ENCODE results near the gene RASSF8.
A peak's percentile ranks its signal among the peaks of the same experiment; 100 is the strongest.
"Not testable (repeated sequence)": the region's sequence is repeated elsewhere in the genome, so short reads cannot be mapped to it uniquely, and the experiment has no call there.

The RASSF8 gene

GRCh38 chr12:26030371-26030770 lies 71.9 kb downstream of the RASSF8 start:
- DNase-seq, result no peak

DNA sequence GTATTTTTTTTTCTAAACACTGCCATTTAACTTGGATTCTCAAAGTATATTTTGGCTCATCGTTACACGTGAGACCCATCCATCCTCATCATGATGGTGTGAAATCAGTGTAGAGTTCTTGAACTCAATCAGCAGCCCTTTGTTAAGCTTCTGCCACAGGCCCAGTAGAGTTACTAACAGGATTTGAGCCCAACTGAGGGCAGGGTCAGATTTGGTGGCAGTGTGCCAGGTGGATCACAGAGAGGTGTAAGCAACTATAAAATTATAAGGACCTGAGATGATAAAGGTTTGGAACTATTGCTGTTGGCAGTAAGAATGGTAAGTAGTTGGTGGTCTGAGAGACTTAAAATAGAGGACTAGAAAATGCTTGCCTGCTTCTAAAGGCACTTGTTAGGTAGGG lies 72.8 kb downstream of the RASSF8 start:
- no peak for DNase-seq

DNA sequence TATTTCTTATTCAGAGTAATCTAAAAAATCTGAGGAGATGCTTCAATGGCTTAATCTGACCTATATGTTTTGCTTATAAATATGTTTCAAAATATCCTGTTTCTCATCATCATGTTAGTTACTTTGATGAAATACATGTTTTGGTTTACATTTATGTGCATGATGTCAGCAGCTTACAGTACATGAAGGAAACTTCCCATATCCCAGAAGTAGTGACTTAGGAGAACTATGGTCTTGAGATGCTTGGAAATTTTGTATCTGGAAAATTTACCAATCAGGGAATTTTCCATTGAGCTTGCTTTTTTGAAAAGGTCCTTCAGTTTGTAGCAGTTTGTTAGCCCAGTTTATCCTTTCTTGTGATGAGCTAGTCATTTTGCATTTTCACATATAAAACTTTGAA lies 73.3 kb downstream of the RASSF8 start:
- DNase-seq, result no peak

DNA sequence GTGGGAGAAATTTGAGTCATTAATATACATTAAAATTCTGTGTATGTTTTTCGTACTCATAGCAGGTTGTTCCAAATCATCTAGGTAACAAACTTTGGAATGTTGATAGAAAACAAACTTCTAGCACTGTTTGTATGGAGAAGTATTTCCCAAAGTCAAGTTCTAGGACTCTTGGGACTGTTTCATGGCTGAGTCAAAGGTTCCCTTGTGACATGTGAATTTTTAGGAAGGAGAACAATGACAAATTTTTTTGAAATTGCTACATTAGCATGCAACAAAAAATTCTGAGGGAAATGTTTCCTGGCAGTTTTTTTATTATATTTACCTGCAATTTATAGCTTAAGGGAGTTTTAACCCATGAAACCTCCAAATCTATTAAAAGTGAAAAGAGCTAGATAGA lies 73.8 kb downstream of the RASSF8 start:
- no peak for DNase-seq

DNA sequence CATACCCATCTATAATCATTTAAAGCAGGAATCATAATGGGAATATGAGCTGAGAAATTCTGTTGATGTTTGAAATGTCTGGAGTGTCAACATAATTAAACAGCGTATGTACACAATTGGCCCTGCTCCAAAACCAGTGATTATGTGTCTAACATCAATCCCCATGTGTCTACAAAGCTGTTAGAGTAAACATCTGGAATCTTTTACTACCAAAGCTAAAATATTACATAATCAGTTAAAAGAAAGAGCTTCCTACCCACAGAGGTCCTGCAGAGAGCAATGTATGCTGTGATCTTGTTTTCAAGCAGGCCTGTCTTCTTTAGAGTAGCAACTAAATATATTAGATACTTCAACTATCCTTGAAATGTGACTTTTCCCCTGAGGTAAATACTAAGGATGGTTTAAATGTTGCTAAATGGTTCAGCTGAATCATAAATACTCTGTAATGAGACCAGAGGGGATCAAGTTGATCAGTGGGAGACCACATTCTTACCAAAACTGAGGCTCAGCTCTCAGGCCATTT lies 74.3 kb downstream of the RASSF8 start:
- no peak for DNase-seq

- DNase-seq, result no peak
Observed at GRCh38 chr12:26034371-26035142, 76.1 kb downstream of the RASSF8 start.

DNA sequence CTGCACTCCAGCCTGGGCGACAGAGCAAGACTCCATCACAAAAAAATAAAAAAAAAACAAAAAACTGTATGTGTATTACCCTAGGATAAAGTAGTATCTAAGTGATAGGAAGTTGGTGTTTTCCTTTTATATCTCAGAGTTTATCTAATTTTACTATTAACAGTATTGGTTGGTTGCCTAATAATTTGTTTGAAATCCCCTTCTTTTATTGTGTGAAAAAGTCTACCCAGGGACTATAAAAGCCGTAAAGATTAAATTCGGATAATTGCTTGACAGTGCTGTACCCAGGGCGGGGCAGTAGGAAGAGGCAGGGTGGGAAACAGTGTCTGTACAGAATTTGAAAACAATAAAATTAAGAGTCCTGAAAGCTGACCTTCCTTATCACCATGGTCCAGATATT lies 78.4 kb downstream of the RASSF8 start:
- DNase-seq, result no peak

- peak in 5 of 14 donors; percentile 3 to 44 (median 25) for DNase-seq
Observed at GRCh38 chr12:26037615-26038220, 79.2 kb downstream of the RASSF8 start.

DNA sequence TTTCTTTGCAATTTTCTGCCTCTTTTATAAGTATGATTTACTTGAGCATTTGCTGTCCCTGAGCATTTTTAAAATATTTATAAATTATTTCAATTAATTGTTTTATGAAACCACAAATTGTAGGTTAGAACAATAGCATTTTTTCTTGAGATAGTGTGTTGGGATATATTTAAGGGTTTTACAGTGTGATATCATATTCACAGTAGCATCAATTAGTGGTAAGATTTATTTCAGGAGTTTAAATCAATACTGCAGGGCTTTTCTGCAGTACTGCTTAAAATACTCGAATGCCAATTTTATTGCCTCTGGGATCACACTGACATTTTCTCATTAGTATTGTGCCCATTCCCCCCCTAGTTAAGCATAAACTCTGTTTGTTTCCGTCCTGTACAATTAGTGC lies 84.2 kb downstream of the RASSF8 start:
- DNase-seq, result no peak

GRCh38 chr12:26043135-26044006 lies 84.9 kb downstream of the RASSF8 start:
- peak in 4 of 14 donors; percentile 18 to 51 (median 40) for DNase-seq

DNA sequence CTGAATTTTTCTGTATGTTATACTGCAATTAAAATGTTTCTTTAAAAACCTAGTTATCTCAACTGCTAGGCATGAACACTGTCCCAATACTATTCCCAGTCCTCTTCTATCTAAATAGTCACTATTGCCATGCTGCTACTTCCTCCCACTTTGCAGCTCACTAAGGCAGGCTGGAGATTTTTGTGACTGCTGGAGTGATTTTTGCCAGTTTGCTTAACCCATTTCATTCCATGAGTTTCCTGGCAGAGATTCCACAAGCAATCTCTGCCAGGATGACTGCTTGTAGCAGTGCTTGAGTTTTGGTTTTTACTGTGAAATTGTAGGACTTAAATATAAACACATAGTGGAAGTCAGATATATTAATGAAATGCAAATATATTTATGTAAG lies 85.5 kb downstream of the RASSF8 start:
- no peak for DNase-seq

- DNase-seq, result no peak
Observed at GRCh38 chr12:26044592-26044991, 86.1 kb downstream of the RASSF8 start.

GRCh38 chr12:26046203-26046602 lies 87.7 kb downstream of the RASSF8 start:
- DNase-seq, result no peak

- no peak for DNase-seq
Observed at GRCh38 chr12:26046906-26047305, 88.4 kb downstream of the RASSF8 start.

DNA sequence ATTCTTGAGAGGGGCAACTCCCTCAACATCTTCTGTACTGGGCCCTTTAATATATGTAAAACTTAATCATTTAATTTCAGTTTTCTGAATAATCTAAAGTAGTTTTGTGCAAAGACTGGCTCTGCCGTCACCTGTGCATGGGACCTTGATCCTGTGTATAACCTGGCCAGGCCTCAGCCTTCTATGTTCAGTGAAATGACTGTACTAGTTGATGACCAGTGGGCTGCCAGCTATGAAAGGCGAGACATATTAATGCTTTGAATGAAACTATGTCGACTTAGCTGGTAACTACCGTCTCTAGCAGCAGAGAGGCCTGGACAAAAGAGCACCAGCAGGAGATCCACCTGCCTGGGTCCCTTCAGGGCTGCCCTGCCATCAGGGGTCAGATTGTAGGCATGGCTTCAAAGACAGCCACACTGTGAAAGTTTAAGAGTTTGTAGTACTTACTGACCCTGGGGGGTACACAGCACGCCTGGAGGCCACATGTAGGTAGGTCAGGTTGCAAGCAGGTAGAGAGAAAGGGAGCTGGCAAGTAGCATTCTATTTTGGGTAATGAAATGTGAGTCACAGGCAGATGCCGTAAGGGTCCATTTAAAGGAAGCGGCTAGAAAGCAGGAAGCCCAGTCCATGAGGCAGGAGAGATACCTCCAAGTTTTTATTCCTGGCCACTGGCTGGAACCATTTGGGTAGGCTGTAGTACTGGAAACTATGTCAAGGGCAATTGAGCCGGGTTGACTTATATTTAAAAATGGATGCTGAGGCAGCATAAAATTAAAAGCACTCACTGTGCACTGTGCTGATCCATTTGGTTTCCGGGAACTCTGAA lies 89.1 kb downstream of the RASSF8 start:
- DNase-seq, result no peak

DNA sequence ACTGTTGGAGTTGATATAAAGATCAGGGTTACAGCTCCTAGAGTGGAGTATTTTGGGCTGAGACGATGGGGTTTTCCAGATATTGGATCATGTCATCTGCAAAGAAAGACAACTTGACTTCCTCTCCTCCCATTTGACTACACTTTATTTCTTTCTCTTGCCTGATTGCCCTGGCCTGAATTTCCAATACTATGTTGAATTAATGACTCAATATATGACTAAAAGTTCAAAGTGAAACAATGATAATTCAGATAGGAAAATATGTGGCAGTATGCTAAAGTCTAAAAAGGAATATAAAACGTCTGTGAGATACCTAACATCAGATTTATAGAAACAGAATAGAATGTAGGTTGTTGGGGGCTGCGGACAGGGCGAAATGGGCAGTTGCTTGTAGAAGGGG lies 94.2 kb downstream of the RASSF8 start:
- DNase-seq, result no peak

DNA sequence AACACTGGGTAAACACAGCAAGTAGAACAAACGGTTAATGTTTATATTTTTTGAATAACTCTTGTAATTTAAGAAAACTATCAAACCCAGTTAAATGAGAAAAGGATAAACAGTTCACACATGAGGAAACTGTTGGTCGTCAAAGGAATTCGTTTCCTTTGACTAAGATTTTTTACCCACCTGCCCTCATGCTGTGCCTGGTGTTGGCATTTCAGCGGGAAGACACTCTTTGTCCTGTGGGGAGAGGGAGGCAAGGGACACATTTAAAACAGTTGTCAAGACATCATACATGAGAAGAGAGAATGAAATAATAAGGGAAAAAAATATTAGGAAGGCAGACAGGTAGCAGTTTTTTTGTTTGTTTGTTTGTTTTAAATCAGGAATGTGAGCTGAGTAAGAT lies 95.9 kb downstream of the RASSF8 start:
- DNase-seq, result no peak

GRCh38 chr12:26055087-26055486 lies 96.6 kb downstream of the RASSF8 start:
- DNase-seq, result no peak

GRCh38 chr12:26056335-26056734 lies 97.9 kb downstream of the RASSF8 start:
- DNase-seq, result peak in 1 of 14 donors; percentile 5

- not testable (repeated sequence) for DNase-seq
Observed at GRCh38 chr12:26057271-26057670, 98.8 kb downstream of the RASSF8 start.

DNA sequence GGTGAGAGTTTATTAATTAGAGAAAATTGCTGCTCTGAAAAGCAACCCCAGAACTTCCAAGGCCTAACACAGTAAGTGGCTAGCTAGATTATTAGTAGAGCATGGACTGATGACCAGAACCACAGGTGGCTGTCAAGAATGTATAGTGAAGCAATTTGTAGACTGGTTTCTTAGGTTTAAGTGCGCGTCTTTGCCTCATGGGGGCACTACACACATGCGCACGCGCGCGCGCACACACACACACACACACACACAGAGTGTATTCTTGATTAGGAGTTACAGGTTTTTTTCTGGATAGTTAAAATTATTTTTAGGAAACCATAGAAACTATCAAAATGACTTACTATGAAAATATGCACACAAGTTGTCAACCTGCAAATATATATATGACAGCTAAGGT lies 99.8 kb downstream of the RASSF8 start:
- DNase-seq, result no peak

DNA sequence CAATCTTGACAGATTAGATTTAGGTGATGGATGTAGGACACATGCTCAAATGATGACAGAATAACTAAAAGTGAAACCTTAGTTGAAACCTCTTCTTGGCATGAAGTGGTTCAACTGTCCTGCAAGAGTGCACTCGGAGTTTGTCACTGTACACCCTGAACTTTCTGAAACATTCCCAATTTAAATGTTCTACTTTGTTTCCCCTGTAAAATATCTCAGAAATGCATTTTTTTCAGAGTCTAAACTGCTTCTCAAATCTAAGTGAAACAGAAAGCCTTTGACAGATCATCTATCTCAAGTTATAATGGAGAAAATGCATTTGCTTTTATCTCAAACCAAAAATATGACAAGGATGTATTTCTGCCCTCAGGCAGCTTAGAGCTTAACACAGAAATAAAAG lies 100.3 kb downstream of the RASSF8 start:
- DNase-seq, result no peak

All from C1 segment of cervical spinal cord (tissue), 14 donors.